Endothelial cell of hepatic sinusoid (primary cell): ENCODE data around the gene TNFRSF12A.

Experiments
- in situ Hi-C: cut with HindIII; loops from 2 replicates; pipeline ENCODE4 v1.10.0; 2017; ENCODE audit warnings: low sequenced_read_pairs

The TNFRSF12A gene

GRCh38 chr16:3020247-3020603 lies at the start of gene TNFRSF12A:
TSS of gene TNFRSF12A (plus strand) at chr16:3020368. CDS start at chr16:3020398, 30 bp downstream.
- in situ Hi-C loops: no loop called here

GRCh38 chr16:2970563-2970962 lies 49.6 kb upstream of the TNFRSF12A start:
- in situ Hi-C loops: no loop called here

DNA sequence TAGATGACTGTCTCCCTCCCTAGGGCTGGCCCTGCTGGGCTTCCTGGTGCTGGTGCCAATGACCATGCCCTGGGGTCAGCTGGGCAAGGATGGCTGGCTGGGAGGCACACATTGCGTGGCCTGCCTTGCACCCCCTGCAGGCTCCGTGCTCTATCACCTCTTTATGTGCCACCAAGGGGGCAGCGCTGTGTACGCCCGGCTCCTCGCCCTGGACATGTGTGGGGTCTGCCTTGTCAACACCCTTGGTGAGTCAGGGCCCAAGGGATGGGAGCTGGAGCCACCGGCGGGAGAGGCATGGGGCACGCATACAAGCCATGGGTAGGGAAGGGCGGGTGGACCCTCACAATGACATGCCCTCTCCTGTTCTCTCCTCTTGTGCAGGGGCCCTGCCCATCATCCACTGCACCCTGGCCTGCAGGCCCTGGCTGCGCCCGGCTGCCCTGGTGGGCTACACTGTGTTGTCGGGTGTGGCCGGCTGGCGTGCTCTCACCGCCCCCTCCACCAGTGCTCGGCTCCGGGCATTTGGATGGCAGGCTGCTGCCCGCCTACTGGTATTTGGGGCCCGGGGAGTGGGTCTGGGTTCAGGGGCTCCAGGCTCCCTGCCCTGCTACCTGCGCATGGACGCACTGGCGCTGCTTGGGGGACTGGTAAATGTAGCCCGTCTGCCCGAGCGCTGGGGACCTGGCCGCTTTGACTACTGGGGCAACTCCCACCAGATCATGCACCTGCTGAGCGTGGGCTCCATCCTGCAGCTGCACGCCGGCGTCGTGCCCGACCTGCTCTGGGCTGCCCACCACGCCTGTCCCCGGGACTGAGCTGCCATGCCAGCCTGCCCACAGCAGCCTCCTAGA lies 48.8 kb upstream of the TNFRSF12A start:
- in situ Hi-C loops: no loop called here

DNA sequence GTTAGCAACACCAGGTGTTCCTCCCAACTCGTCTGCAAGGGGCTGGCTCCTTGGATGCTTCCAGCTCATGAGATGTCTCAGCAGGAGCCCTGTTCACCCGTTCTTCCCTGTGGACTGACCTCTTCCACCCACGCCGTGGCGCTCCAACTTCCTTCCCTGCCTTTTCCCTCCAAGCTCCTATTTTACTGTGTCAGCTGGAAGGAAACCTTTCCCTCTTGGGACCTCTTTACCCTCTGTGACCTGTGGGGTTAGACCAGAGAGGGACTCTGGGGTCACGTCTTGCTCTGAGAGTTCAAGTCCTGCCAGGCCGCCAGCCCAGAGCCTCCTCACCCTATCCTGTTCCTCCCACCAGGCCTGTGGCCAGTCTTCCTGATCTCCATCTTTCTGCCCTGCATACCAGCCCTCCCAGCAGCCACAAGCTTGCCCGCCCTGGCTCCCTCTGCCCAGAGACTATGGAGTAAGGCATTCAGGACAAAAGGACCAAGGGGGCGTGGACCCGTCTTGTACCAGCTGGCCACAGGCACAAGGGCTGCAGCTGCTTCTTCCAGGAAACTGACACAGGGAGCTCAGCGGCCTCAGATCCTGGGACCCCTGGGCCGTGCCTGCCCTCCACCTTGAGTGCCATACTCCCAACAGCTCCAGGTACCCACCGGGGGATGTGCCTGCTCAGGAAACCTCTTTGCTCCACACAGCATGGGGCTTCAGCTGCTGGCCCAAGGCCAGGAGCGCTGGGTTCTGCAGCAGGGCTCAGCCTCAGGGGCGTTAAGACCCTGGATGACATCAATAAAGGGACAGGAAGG lies 48.0 kb upstream of the TNFRSF12A start:
- in situ Hi-C loops: no loop called here

GRCh38 chr16:2973093-2973492 lies 47.1 kb upstream of the TNFRSF12A start:
- in situ Hi-C loops: no loop called here

DNA sequence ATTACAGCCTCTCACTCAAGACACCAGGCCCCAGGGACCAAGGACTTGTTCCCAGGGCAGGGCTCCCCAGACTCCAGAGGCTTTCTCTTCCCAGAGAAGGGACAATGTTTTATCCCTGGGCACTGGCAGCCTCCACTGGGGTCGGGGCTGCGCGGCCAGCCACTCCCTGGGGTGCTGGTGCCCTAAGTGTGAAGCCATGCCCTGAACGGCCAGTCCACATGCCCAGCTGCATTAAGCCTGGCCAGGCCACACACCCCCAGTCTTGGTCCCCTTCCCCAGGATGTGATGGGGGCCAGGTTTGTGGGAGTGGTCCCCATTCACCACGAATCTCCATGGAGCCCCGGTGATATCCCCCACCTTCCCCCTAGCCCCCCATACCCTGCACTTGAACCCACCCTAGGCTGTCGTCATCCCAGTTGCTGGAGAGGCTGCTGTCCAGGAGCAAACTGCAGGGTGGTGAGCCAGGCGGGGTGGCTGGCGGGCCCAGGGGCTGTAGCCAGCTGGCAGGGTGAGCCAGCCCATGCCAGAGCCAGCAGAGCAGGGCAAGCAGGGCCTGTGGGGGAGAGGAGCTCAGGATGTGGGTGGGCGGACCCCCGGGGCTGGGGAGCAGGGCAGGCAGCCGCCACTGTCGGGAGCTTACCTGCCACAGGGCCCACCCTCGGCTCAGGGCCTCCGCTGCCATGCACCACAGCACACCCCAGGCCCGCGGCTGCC lies 46.4 kb upstream of the TNFRSF12A start:
- in situ Hi-C loops: no loop called here

- in situ Hi-C loops: no loop called here
Observed at GRCh38 chr16:2974319-2975056, 45.7 kb upstream of the TNFRSF12A start.

DNA sequence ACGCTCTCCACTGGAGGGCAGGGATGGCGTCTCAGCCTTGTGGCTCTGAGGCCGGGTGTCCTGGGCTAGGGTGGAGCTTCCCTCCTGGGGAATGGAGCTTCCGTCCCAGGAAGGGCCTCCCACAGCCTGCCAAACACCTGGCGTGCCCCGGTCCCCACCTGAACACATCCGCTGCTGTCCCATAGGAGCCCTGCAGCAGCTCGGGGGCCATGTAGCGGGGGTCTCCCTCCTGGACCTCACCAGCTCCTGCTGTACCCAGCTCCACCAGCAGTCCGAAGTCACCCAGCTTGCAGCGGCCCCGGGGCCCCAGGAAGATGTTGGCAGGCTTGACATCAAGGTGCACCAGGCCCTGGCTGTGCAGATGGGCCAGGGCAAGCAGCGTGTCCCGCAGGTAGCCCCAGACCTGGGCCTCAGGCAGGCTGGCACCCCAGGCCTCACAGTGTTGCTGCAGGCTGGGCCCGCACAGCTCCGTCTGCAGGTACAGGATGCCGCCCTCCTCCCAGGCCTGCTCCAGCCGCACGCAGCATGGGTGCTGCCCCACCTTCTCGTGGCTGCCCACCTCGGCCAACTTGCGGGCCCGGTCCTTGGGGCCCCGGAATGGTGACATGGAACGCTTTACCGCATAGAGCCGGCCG lies 44.9 kb upstream of the TNFRSF12A start:
- in situ Hi-C loops: no loop called here

GRCh38 chr16:2976201-2976600 lies 44.0 kb upstream of the TNFRSF12A start:
- in situ Hi-C loops: no loop called here

- in situ Hi-C loops: no loop called here
Observed at GRCh38 chr16:2976673-2977072, 43.5 kb upstream of the TNFRSF12A start.

DNA sequence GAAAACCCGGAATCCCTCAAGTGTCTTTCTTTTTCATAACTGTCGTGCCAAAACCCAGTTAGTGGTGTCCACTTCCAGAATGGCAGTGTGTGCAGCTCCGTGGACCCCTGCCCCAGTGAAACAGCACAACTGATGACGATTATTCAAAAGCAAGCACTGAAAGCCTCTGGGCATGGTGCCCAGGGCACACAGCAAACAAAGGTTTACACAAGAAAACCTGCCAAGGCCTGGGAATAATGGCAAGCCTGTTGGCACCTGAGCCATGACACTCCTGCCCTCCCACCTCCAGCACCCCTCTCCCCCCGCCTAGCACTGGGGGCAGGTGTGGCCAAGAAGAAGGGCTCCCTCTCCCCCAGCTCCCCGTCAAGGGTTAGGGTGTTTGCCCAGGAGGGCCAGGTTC lies 42.7 kb upstream of the TNFRSF12A start:
- in situ Hi-C loops: no loop called here

DNA sequence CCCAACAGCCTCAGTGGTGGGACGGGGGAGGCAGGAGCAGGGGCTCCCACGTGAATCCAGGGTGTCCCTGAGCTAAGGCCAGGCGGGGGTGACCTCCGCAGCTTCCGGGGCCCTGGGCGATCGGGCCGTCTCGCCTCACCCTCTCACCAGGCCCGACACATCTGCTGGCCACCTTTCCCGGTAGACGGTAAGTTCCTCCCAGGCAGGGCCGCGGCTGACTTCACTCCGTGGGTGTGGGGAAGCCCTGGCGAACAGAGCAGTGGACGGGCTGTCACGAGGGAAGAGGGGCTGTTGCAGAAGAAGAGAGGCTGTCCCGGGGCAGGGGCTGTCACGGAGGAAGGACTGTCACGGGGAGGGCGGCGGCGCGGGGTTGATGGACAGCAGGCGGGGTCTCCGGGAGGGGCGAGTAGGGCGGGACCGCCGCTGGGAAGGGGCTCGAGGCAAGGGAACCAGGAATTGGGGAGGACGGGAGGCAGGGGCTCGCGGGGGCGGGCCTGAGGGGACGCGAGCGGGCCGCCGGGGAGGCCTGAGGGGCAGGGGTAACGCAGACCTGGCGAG lies 40.4 kb upstream of the TNFRSF12A start:
- in situ Hi-C loops: no loop called here

GRCh38 chr16:2980227-2981176 lies 39.7 kb upstream of the TNFRSF12A start, which contains the start of gene PKMYT1:
TSS of gene PKMYT1 (minus strand) at chr16:2980446. CDS start at chr16:2979657, 789 bp downstream.
- in situ Hi-C loops: no loop called here

GRCh38 chr16:2981177-2981898 lies 38.8 kb upstream of the TNFRSF12A start:
- in situ Hi-C loops: no loop called here

DNA sequence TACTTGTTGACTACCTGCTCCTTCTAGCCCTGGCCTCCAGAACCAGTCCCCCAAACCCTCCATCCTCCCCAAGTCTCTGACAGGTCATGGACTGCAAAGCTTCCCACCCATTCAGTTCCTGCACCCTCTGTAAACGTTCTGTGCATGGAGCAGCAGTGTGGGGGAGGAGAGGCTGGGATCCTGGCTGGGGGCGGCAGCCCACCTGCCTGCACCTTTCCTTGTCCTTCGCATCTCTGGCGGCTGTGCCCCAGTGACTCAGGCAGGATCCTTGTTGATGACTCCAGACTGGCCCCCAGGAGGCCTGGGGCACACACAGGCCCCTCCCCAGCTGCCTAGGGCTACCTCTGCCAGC lies 38.3 kb upstream of the TNFRSF12A start:
- in situ Hi-C loops: no loop called here

DNA sequence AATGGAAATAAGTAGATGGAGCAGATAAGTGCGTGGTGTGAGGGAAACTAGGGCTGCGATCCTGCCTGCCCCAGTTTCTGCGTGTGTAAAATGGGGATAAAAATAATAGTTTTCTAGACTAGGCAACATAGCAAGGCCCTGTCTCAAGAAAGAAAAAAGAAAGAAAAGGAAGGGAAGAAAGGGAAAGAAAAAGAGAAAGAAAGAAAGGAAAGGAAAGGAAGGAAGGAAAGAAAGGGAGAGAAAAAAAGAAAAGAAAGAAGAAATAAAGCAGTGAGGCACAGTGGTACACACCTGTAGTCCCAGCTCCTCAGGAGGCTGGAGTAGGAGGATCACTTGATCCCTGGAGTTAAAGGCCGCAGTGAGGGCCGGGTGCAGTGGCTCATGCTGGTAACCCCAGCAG lies 37.8 kb upstream of the TNFRSF12A start:
- in situ Hi-C loops: no loop called here

DNA sequence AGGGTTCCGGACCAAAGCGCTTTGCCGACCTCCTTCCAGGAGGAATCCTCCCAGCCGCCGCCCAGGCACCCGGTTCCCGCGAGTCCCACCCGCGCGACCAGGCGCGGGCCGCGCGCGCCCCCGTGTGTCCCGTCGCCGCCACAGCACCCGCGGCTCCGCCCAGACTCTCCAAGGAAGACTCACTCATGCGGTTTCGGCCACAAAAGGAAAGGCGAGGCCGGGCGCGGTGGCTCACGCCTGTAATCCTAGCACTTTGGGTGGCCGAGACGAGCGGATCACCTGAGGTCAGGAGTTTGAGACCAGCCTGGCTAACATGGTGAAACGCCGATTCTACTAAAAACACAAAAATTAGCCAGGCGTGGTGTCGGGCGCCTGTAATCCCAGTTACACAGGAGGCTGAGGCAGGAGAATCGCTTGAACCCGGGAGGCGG lies 36.4 kb upstream of the TNFRSF12A start:
- in situ Hi-C loops: no loop called here

DNA sequence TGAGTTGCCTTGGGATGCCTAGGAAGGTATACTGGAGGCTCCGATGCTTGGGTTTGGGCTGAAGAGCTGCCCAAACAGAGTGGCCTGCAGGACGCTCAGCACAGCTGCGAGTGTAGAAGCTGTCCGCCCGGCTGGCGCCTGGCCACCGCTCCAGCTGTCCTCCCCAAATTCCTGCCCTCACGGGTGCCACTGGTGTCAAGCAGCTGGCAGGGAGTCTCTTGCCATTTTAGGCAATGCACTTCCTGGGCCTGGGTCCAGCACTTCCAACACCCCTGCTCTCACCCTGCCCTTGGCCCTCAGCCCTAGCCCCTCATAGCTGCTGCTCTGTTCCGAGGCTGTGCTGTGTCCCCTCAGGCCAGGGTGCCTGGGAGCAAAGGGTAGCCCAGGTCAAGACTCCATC lies 34.7 kb upstream of the TNFRSF12A start:
- in situ Hi-C loops: no loop called here
